OCI-M1 (cell line): ENCODE data around the gene LAIR2.

Experiments used
- DNase-seq: peaks from one replicate; lab custom pipeline; 2025; lab: John Stamatoyannopoulos, UW

Gene LAIR2

DNA sequence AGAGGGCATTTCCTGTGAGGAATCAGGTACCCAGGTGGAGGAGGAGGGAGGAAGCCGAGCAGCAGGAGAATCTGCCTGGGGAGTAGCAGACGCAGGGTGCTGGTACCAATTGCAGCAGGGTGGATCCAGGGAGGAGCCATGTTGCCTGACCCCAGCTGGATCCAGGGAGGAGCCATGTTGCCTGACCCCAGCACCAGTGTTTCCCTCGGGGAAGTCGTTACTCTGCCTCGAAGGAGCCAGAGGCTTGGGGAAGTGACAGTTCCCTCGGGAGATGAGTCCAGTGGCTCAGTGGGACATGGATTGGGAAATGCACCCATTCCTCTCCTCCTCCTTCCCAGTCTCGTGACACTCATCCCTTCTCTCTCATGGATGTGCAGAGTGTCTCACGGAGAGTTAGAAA lies 31.5 kb downstream of the LAIR2 start:
- no peak for DNase-seq

GRCh38 chr19:54535601-54536000 lies 33.0 kb downstream of the LAIR2 start:
- no peak for DNase-seq

DNA sequence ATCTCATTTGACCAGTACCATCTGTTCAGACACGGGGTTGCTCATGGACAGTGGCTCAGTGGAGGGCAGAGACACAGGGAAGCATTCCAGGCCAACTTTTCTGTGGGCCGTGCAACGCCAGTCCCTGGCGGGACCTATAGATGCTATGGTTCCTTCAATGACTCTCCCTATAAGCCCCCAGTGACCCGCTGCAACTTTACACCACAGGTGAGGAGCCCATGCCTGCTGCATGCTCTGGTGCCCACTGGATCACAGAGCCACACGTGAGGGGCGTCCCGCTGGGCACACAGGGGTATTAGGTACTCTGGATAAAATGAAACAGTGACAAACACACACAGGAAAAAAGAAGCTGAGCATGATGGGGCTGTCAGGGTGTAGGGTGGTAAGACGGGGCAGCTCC lies 34.3 kb downstream of the LAIR2 start:
- DNase-seq: no peak

GRCh38 chr19:54541712-54542111 lies 39.1 kb downstream of the LAIR2 start:
- no peak for DNase-seq

DNA sequence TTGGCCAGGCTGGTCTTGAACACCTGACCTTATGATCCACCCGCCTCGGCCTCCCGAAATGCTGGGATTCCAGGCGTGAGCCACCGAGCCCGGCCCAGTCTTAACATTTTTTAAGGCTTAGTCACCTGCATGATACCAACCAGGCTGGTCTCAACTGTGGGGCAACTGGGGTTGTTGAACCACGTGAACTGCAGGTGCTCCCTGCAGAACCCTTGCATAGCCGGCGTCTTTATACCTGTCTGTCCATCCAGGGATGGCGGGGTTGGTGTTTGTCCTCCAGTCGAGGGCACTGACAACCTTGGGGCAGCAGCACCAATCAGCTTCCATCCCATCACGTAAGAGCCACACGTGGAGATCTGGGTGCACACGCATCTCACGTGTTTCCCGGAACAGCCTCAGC lies 46.2 kb downstream of the LAIR2 start:
- DNase-seq: no peak

- no peak for DNase-seq
These were observed 46.6 kb downstream of the LAIR2 start for GRCh38 chr19:54549224-54549623.

- no peak for DNase-seq
These were observed 48.7 kb downstream of the LAIR2 start for GRCh38 chr19:54551293-54551692.

DNA sequence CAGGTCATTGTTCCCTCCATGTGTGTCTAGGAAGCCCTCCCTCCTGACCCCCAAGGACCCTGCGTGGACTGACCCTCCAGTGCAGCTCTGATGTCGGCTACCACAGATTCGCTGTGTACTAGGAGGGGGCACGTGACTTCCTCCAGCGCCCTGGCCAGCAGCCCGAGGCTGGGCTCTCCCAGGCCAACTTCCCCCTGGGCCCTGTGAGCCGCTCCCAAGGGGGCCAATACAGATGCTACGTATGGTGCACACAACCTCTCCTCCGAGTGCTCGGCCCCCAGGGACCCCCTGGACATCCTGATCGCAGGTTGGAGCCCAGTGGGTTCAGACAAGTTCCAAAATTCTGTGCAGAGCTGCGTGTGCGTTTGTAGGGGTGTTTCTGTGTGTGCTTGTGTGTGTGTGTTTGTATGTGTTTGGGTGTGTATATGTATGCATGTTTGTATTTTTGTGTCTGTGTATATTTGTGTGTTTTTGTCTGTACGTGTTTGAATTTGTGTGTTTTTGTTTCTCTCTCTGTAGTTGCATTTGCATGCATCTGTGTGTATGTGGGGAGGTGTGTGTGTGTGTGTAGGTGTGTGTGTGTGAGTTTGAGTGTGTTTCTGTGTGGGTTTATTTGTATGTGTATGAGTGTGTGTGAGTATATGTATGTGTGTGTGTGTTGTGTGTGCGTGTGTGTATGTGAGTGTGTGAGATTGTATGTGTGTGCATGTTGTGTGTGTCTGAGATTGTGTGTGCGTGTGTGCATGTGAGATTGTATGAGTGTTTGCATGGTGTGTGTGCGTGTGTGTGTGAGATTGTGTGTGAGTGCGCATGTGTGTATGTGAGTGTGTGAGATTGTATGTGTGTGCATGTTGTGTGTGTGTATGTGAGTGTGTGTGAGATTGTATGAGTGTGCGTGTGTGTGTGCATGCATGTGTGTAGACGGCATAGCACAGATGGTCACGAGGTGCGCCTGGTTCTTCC lies 49.6 kb downstream of the LAIR2 start:
- no peak for DNase-seq

DNA sequence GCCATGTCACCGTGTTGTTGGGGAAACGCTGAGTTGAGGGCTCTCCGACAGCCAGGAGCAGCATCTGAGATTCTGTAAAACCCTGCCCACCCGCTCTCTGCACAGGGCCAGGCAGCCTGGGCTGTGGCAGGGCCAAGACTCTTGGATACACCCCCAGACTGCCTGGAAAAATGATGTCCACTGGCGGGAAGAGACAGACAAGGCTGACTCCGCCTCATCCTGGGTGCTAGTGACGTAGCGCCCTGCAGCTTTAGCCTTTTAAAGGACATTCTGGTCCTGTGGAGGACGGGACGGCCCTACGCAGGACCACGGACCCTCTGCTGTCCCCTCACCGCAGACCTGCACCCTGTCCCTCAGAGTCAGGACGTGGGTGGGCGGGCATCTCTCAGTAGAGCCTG lies 50.3 kb downstream of the LAIR2 start:
- DNase-seq: no peak

GRCh38 chr19:54554006-54554405 lies 51.4 kb downstream of the LAIR2 start:
- DNase-seq: no peak

GRCh38 chr19:54554896-54555295 lies 52.3 kb downstream of the LAIR2 start:
- no peak for DNase-seq

GRCh38 chr19:54556194-54556593 lies 53.6 kb downstream of the LAIR2 start:
- no peak for DNase-seq

DNA sequence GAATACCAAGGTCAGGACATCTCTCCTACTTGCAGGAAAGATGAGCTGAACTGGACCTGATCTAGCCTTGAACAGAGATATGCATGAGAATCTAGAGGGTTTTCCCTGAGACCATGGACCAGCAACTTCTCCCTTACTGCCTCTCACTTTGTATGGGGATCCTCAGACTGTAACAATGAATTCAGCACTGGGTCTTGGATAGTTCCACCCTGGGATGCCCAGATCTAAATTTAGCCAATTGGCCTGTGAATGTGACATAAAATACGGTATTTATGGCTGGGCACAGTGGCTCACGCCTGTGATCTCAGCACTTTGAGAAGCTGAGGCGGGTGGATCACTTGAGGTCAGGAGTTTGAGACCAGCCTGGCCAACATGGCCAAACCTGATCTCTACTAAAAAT lies 55.7 kb downstream of the LAIR2 start:
- no peak for DNase-seq
